HepG2 (cell line): Measurements from ENCODE around the gene PIGW.

Source experiments
- FOXA1 ChIP-seq, 2 experiments: fragments of 450-650 bp in 1 of 2; sonication (generic) in 1 of 2; formaldehyde crosslinking in 1 of 2; IDR thresholded peaks; 2 replicates each; pipeline versions ENCODE4 v1.4.0 to v1.6.1; 2016 to 2020; ENCODE audit warnings: missing genetic modification reagents in 1 of 2
- MTF2 ChIP-seq: sonication (generic); formaldehyde crosslinking; IDR thresholded peaks from 2 replicates; pipeline ENCODE4 v1.5.0; 2020; ENCODE audit warnings: missing genetic modification reagents, borderline replicate concordance
- U2AF1 ChIP-seq: fragments of 200-400 bp; formaldehyde crosslinking; optimal IDR thresholded peaks from 2 replicates; pipeline ENCODE3; 2017; ENCODE audit warnings: mild to moderate bottlenecking, low read depth, low read length

- TF ChIP-seq U2AF1 = no peak
- TF ChIP-seq MTF2 (CRISPR knock-in tag) = no peak
- TF ChIP-seq FOXA1 (IDR thresholded peaks at IDR 0.05) = no peak
- TF ChIP-seq FOXA1 (CRISPR knock-in tag; IDR thresholded peaks at IDR 0.05) = no peak
Measured at GRCh38 chr17:36505171-36505570, 29.6 kb upstream of the PIGW start.
